Measurements from ENCODE around the gene MARCHF9. TPM values are rescaled to one million over a fixed set of nuclear protein-coding genes. Genes with fewer than 3 reads are reported as not detected.
A peak's percentile ranks its signal among the peaks of the same experiment; 100 is the strongest.

Gene MARCHF9
- polyA plus RNA-seq, 1 of the 3 experiments (the other 2 are of a cell fraction) = 24.2 TPM

DNA sequence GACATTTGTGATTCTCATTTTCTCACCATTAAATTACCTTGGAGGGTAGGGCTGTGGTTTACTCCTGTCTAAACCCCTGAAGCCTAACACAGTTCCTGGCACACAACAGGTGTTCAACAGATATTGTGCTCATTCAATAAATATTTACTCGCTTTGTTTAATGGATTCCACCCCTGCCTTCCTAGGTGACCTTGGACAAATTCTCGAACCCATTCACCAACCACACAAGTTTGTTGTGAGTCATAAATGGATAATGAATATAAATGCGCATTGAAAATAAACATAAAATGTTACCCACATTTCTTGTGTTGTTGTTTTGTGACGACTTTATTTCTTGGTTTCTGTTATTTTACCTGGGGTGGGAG lies 27.3 kb downstream of the MARCHF9 start:
- Histone ChIP-seq H3K4me2 (no peak overlapping the region), H4K20me1 (ENCODE audit: insufficient read depth) (no peaks in the 10 kb centered on the region), H3K9ac (no peak overlapping the region), H2AFZ (ENCODE audit: low read depth) (no peak overlapping the region), H3K4me1 (ENCODE audit: control insufficient read depth in 1 of 2, insufficient read depth in 2 of 2, low read depth in 1 of 2, low read length in 1 of 2) (peaks cover 0 to 5% of the 10 kb centered on the region in 2 experiments; a peak in 1 of 4 replicates), H3K4me3 (ENCODE audit: low read depth in 2 of 2, low read length in 1 of 2) (peak overlapping the region; percentile 82 to 93; a peak in 3 of 4 replicates), H3K36me3 (replicated peaks in 1 of 2; ENCODE audit: control insufficient read depth in 1 of 2, insufficient read depth in 2 of 2, low read length in 1 of 2) (peaks cover 22 to 30% of the 10 kb centered on the region in 2 experiments), H3K79me2 (ENCODE audit: insufficient read depth) (peaks cover 31% of the 10 kb centered on the region), H3K9me2 (no peaks in the 10 kb centered on the region), H3K9me3 (no peaks in the 10 kb centered on the region), H3F3A (replicated peaks; ENCODE audit: insufficient read depth) (peaks cover 18% of the 10 kb centered on the region), H3K27ac (ENCODE audit: low read depth in 2 of 2, low read length in 1 of 2) (no peak overlapping the region), H3K27me3 (ENCODE audit: insufficient read depth) (no peaks in the 10 kb centered on the region)
- no peak for TF ChIP-seq RXRA (IDR thresholded peaks at IDR 0.05; ENCODE audit: borderline replicate concordance, low read depth)
- ChIA-PET CTCF (interaction anchor here (0.9 to 1.6 kb wide), 10 partner anchors 10 to 124 kb away, joined by 3 to 17 read pairs (median 4); partner anchors contain the start of gene CDK4), POLR2A (interaction anchor here (1.2 kb wide), 1 partner anchor 10 kb away, joined by 4 read pairs; the partner anchor contains the start of genes EEF1AKMT3 and METTL1)
- 25% methylated on average over 4 of the region's 4 CpGs for whole genome bisulfite sequencing (ENCODE audit: low lambda C conversion rate)
- DNase-seq = no peak

DNA sequence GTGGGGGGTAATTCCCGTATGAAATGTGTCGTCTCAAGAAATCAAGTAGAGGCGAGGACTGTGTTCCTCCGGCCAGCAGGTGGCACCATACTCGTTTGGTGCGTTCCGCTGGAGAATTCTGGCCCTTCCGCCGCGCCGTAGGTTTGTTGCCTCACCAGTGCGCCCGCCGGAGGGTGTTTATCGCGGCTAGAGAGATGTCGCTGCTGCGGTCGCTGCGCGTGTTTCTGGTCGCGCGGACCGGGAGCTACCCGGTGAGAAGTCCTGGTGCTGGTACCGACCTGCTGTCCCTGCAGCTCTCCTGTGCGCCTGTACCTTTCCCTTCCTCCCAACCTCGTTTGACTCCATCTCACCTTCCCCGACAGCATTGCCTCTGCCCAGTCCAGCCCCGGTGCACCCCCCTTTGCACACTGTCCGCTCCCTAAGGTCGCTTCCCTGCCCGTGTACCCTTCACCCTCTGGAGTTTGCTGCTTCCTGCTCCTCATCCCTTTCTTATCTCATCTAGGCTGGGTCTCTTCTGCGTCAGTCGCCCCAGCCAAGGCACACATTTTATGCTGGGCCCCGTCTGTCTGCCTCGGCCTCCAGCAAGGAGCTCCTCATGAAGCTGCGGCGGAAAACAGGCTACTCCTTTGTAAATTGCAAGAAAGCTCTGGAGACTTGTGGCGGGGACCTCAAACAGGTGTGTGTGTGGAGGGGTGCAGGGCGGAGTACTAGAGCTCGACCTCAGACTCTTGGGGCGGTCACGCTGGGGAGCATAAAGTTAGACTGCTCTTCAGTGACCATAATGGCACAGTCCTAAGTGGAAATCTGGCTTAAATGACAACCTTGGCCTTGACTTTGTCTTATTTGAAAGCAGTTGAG lies 27.9 kb downstream of the MARCHF9 start, which contains the start of gene TSFM:
Gene TSFM, plus strand, starts transcription at position 180 of the 858 bp plus-strand sequence. Its CDS starts 15 bp downstream, at position 195.
- H3K27ac ChIP-seq (ENCODE audit: low read depth in 2 of 2, low read length in 1 of 2) = peak within 1 kb of the TSS in 1 of 2 experiments; percentile 65; a peak in 2 of 4 replicates
- peak; percentile 85 for DNase-seq
- TF ChIP-seq EZH2phosphoT487 (IDR thresholded peaks at IDR 0.05; ENCODE audit: borderline replicate concordance, low read depth) (no peak), TEAD4 (IDR thresholded peaks at IDR 0.05; ENCODE audit: borderline replicate concordance, insufficient read depth) (no peak), MXI1 (IDR thresholded peaks at IDR 0.05; ENCODE audit: low read depth, low read length) (peak; percentile 93), RXRA (IDR thresholded peaks at IDR 0.05; ENCODE audit: borderline replicate concordance, low read depth) (no peak), RCOR1 (IDR thresholded peaks at IDR 0.05; ENCODE audit: low read length) (no peak), SIN3A (IDR thresholded peaks at IDR 0.05; ENCODE audit: borderline replicate concordance, low read depth, low read length) (peak; percentile 92), FOXM1 (IDR thresholded peaks at IDR 0.05; ENCODE audit: low read depth) (no peak), NFIC (IDR thresholded peaks at IDR 0.05; ENCODE audit: borderline replicate concordance) (no peak), CHD2 (IDR thresholded peaks at IDR 0.05; ENCODE audit: low read length, partially characterized antibody) (peak; percentile 86), FOXJ3 (CRISPR knock-in tag; IDR thresholded peaks at IDR 0.05) (peak; percentile 43; the same call in 1 of the 2 replicates), FOSL2 (IDR thresholded peaks at IDR 0.05; ENCODE audit: borderline replicate concordance, low read depth) (peak; percentile 2; the same call in 1 of the 2 replicates), JUND (IDR thresholded peaks at IDR 0.05) (no peak; the same call in 1 of the 2 replicates), GABPA (IDR thresholded peaks at IDR 0.05; ENCODE audit: low read depth) (peak; percentile 65), EP300 (IDR thresholded peaks at IDR 0.05; ENCODE audit: borderline replicate concordance in 1 of 2, low read depth in 1 of 2, low read length in 1 of 2) (no peak), TCF12 (IDR thresholded peaks at IDR 0.05) (peak; percentile 40; the same call in 1 of the 2 replicates), ELF1 (IDR thresholded peaks at IDR 0.05) (peak; percentile 80; the same call in 1 of the 2 replicates), TAF1 (IDR thresholded peaks at IDR 0.05; ENCODE audit: borderline replicate concordance, low read depth, low read length) (peak; percentile 91)
- TF ChIP-seq, protein P1, sequence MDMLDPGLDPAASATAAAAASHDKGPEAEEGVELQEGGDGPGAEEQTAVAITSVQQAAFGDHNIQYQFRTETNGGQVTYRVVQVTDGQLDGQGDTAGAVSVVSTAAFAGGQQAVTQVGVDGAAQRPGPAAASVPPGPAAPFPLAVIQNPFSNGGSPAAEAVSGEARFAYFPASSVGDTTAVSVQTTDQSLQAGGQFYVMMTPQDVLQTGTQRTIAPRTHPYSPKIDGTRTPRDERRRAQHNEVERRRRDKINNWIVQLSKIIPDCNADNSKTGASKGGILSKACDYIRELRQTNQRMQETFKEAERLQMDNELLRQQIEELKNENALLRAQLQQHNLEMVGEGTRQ (IDR thresholded peaks at IDR 0.05; ENCODE audit: borderline replicate concordance, low read depth, low read length) = no peak
- TF ChIP-seq, protein P2, sequence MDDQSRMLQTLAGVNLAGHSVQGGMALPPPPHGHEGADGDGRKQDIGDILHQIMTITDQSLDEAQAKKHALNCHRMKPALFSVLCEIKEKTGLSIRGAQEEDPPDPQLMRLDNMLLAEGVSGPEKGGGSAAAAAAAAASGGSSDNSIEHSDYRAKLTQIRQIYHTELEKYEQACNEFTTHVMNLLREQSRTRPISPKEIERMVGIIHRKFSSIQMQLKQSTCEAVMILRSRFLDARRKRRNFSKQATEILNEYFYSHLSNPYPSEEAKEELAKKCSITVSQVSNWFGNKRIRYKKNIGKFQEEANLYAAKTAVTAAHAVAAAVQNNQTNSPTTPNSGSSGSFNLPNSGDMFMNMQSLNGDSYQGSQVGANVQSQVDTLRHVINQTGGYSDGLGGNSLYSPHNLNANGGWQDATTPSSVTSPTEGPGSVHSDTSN (IDR thresholded peaks at IDR 0.05) = peak; percentile 37; the same call in 1 of the 2 replicates
- TF ChIP-seq, protein P3, sequence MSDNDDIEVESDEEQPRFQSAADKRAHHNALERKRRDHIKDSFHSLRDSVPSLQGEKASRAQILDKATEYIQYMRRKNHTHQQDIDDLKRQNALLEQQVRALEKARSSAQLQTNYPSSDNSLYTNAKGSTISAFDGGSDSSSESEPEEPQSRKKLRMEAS (IDR thresholded peaks at IDR 0.05; ENCODE audit: low read depth) = peak; percentile 88
- TF ChIP-seq, protein P4, sequence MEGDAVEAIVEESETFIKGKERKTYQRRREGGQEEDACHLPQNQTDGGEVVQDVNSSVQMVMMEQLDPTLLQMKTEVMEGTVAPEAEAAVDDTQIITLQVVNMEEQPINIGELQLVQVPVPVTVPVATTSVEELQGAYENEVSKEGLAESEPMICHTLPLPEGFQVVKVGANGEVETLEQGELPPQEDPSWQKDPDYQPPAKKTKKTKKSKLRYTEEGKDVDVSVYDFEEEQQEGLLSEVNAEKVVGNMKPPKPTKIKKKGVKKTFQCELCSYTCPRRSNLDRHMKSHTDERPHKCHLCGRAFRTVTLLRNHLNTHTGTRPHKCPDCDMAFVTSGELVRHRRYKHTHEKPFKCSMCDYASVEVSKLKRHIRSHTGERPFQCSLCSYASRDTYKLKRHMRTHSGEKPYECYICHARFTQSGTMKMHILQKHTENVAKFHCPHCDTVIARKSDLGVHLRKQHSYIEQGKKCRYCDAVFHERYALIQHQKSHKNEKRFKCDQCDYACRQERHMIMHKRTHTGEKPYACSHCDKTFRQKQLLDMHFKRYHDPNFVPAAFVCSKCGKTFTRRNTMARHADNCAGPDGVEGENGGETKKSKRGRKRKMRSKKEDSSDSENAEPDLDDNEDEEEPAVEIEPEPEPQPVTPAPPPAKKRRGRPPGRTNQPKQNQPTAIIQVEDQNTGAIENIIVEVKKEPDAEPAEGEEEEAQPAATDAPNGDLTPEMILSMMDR (IDR thresholded peaks at IDR 0.05) = peak; percentile 95

More for the DNA sequence above, 27.9 kb downstream of the MARCHF9 start, which contains the start of gene TSFM:
- H3K79me2 ChIP-seq (ENCODE audit: insufficient read depth) = peaks cover 35% of the 10 kb centered on the region
- H3K27me3 ChIP-seq (ENCODE audit: insufficient read depth) = no peaks in the 10 kb centered on the region
- peak within 1 kb of the TSS; percentile 92 for H3K4me2 ChIP-seq
- H3K4me1 ChIP-seq (ENCODE audit: control insufficient read depth in 1 of 2, insufficient read depth in 2 of 2, low read depth in 1 of 2, low read length in 1 of 2) = peaks cover 0 to 5% of the 10 kb centered on the region in 2 experiments; a peak in 1 of 4 replicates
- H3K9ac ChIP-seq = peak within 1 kb of the TSS; percentile 74
- peaks cover 24 to 35% of the 10 kb centered on the region in 2 experiments for H3K36me3 ChIP-seq (replicated peaks in 1 of 2; ENCODE audit: control insufficient read depth in 1 of 2, insufficient read depth in 2 of 2, low read length in 1 of 2)
- CTCF ChIA-PET = interaction anchor here (0.6 to 2.0 kb wide), 24 partner anchors 9 to 1360 kb away, joined by 3 to 17 read pairs (median 4); partner anchors contain the start of genes CDK4, EEF1AKMT3 and METTL1
- WGBS (ENCODE audit: low lambda C conversion rate) = 2% methylated on average over 42 of the region's 45 CpGs
- no peaks in the 10 kb centered on the region for H4K20me1 ChIP-seq (ENCODE audit: insufficient read depth)
- H3K9me2 ChIP-seq = no peaks in the 10 kb centered on the region
- peaks cover 18% of the 10 kb centered on the region for H3F3A ChIP-seq (replicated peaks; ENCODE audit: insufficient read depth)
- H3K9me3 ChIP-seq = no peaks in the 10 kb centered on the region
- H2AFZ ChIP-seq (ENCODE audit: low read depth) = peak within 1 kb of the TSS; percentile 45; the same call in 1 of the 2 replicates
- H3K4me3 ChIP-seq (ENCODE audit: low read depth in 2 of 2, low read length in 1 of 2) = peak within 1 kb of the TSS; percentile 82 to 93
- POLR2A ChIA-PET = no interaction called here

Measured in SK-N-SH (cell line).